GM19099 (cell line): ENCODE measurements around the gene ATF3.

ENCODE experiments used
- POLR2A ChIP-seq: IDR thresholded peaks from 3 replicates; pipeline ENCODE4 v1.6.1; 2011; ENCODE audit warnings: low read depth; ENCODE audit not compliant: insufficient read length; ENCODE audit errors: extremely low read depth

ATF3 gene

GRCh38 chr1:212611000-212611948, 2.7 kb downstream of the ATF3 start:
- no peak for TF ChIP-seq POLR2A

GRCh38 chr1:212612041-212612961, 3.7 kb downstream of the ATF3 start:
- peak; percentile 4 for TF ChIP-seq POLR2A

GRCh38 chr1:212613440-212614335, 5.1 kb downstream of the ATF3 start:
- no peak for TF ChIP-seq POLR2A

DNA sequence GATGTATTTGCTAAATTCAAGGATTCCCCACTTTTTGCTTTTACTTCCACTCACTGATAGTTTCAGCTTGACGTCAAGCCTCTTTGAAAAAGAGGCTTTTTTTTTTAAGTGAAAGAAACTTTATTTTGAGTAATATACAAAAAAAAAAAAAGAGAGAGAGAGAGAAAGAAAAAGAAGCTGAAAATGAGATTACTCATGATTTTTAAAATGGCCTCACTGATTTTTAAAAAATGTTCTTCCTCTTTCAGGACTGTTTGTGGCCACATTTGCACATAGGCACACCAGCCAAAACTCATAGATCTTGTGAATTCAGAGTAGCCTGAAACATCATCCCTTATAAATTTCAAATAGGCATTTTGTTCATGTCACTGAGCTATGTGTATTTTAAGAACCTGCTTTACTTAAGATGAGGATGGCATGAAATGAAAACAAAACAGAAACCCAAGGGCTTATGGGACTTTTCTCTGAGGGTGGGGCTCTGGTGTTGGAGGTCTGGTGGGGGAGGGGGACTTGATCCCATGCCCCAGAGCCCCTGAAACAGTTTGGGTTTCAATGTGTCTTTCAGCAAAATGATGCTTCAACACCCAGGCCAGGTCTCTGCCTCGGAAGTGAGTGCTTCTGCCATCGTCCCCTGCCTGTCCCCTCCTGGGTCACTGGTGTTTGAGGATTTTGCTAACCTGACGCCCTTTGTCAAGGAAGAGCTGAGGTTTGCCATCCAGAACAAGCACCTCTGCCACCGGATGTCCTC, 6.1 kb downstream of the ATF3 start:
- no peak for TF ChIP-seq POLR2A

DNA sequence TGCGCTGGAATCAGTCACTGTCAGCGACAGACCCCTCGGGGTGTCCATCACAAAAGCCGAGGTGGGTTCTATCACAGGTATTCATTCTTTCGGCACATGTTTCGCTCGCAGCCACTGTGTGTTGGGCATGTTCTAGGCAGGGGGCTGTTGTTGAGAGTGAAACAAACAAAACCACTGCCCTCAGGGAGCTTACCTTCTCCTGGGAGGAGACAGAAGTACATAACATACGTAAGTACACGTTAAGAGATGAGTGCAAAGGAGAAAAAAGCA, 6.6 kb downstream of the ATF3 start:
- TF ChIP-seq POLR2A = no peak

DNA sequence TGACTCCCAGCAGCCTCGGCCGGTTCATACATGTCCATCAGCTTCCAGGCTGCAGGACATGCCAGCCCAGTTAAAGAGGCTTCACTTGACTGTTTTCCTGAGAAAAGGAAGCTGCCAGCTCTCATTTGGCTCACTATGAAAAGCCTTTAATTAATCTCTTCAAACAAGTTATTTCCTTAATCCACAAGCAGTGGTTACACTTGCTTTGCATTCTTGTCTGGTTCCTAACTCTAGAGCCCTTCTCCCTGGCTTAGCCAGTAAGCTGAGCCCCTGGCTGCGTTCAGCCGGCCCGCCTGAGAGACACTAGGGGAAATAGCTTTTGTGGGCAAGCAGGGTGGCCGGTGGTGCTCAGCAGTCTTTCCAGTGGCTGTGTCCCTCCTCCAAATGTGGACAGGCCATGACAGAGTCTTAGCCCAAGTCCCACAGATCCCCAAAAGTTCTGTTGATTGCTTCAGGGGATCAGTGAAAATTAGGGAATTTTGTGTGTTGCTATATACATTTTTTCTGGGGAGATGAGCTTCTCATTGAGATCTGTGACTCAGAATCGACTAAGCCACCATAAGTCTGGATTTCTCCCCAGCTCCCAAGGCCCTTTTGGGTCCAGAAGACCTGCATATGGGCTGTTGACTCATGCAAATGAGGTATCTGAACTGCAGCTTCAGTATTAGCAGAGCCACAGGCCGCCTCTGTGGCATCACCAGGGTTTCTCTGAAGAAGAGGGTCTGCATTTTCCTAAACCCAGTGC, 10.1 kb downstream of the ATF3 start:
- no peak for TF ChIP-seq POLR2A

DNA sequence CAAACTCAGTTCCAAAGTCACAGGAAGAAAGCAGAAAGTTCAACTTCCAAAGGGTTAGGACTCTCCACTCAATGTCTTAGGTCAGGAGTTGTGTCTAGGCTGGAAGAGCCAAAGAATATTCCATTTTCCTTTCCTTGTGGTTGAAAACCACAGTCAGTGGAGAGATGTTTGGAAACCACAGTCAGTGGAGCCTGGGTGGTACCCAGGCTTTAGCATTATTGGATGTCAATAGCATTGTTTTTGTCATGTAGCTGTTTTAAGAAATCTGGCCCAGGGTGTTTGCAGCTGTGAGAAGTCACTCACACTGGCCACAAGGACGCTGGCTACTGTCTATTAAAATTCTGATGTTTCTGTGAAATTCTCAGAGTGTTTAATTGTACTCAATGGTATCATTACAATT, 11.7 kb downstream of the ATF3 start:
- TF ChIP-seq POLR2A = no peak

GRCh38 chr1:212621043-212621948, 12.7 kb downstream of the ATF3 start:
- no peak for TF ChIP-seq POLR2A

DNA sequence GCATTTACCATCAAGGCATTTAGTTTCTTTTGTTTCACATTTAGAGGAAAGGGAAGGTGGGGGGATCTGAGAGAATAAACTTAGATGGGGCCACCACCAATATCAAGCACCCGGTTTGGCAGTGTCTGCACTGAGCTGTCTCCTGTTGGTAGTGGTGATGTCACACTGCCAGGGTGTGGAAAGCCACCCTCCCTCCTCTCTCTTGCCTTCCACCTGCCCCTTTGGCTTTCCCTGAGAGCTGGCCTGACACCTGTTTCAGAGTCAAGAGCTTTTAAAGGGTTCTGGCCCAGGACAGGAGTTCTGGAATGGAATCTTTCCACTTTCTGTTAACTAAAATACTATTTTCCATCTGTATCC, 13.4 kb downstream of the ATF3 start:
- TF ChIP-seq POLR2A = no peak

GRCh38 chr1:212622467-212622866, 13.9 kb downstream of the ATF3 start:
- TF ChIP-seq POLR2A = no peak

- TF ChIP-seq POLR2A = no peak
Observed at GRCh38 chr1:212622906-212623305, 14.3 kb downstream of the ATF3 start.

GRCh38 chr1:212623603-212624002, 15.0 kb downstream of the ATF3 start:
- TF ChIP-seq POLR2A = no peak

- no peak for TF ChIP-seq POLR2A
Observed at GRCh38 chr1:212624976-212625501, 16.5 kb downstream of the ATF3 start.
